GM12865 (cell line): ENCODE results near the gene HLA-DQA1.
A peak's percentile ranks its signal among the peaks of the same experiment; 100 is the strongest.
"Not testable (repeated sequence)": the region's sequence is repeated elsewhere in the genome, so short reads cannot be mapped to it uniquely, and the experiment has no call there.

Source experiments
- DNase-seq: peaks from one replicate; pipeline ENCODE4 v3.0.0; 2010; ENCODE audit warnings: low read depth
- H3K4me3 ChIP-seq: 2 replicates; pipeline ENCODE4 v1.5.1; 2011; ENCODE audit warnings: mild to moderate bottlenecking, low read depth, low read length, control low read depth
- CTCF ChIP-seq: IDR thresholded peaks from 2 replicates; pipeline ENCODE4 v1.5.1; 2011; ENCODE audit warnings: low read length, control low read depth, low read depth, inconsistent platforms; ENCODE audit not compliant: insufficient read depth; ENCODE audit errors: missing control alignments

HLA-DQA1 gene

GRCh38 chr6:32637219-32637880 is at the start of gene HLA-DQA1:
Gene HLA-DQA1 (plus strand): TSS chr6:32637406. CDS start chr6:32637459, 53 bp downstream.
- TF ChIP-seq CTCF = no peak
- DNase-seq = peak; percentile 95
- peak within 1 kb of the TSS; percentile 83 for H3K4me3 ChIP-seq

GRCh38 chr6:32588156-32588555 is 49.0 kb upstream of the HLA-DQA1 start:
- no peak for TF ChIP-seq CTCF
- DNase-seq = no peak

GRCh38 chr6:32589596-32590449 is 47.4 kb upstream of the HLA-DQA1 start, which contains the start of gene HLA-DRB1:
Gene HLA-DRB1 (minus strand): TSS chr6:32589848. CDS start chr6:32589742, 106 bp downstream.
- DNase-seq = peak; percentile 82
- no peak for TF ChIP-seq CTCF
- H3K4me3 ChIP-seq = peak within 1 kb of the TSS; percentile 76

More at GRCh38 chr6:32588156-32588555, 49.0 kb upstream of the HLA-DQA1 start:
- peak overlapping the region; percentile 76 for H3K4me3 ChIP-seq

- not testable (repeated sequence) for DNase-seq, H3K4me3 ChIP-seq
Measured at GRCh38 chr6:32590713-32591112, 46.5 kb upstream of the HLA-DQA1 start.

- no peak for DNase-seq
- H3K4me3 ChIP-seq = no peak overlapping the region
- TF ChIP-seq CTCF = no peak
Measured at GRCh38 chr6:32597024-32597423, 40.2 kb upstream of the HLA-DQA1 start.

GRCh38 chr6:32602383-32602782 is 34.8 kb upstream of the HLA-DQA1 start:
- DNase-seq = no peak
- no peak for TF ChIP-seq CTCF
- no peak overlapping the region for H3K4me3 ChIP-seq

- no peak overlapping the region for H3K4me3 ChIP-seq
- DNase-seq = no peak
- TF ChIP-seq CTCF = no peak
Measured at GRCh38 chr6:32603222-32603621, 34.0 kb upstream of the HLA-DQA1 start.
